HepG2 (cell line): ENCODE data around the gene ACSM5. TPM values are rescaled to one million over a fixed set of nuclear protein-coding genes. Genes with fewer than 3 reads are reported as not detected.
"Not testable (repeated sequence)": the region's sequence is repeated elsewhere in the genome, so short reads cannot be mapped to it uniquely, and the experiment has no call there.

ENCODE experiments used
- ATAC-seq: fragments of 200-7000 bp; cut with Tn5 transposase; 3 replicates; pipeline ENCODE4 v1.9.1; 2020; ENCODE audit warnings: mild to moderate bottlenecking, moderate library complexity
- BruUV-seq: library from RNA; stranded (reverse); fragments of 400-500 nt; replicated peaks from 2 replicates; lab custom pipeline; 2021; lab: Mats Ljungman, UMichigan
- CTCF ChIA-PET: fragments of 300-600 bp; formaldehyde crosslinking; extraction: SDS; loops from one replicate; lab custom pipeline; 2021; ENCODE audit warnings: low total read pairs, inconsistent platforms, low intra/inter-chr PET ratio; lab: Yijun Ruan, JAX
- POLR2A ChIA-PET: fragments of 350-600 bp; sonication (Branson Sonifier 250); formaldehyde crosslinking; loops from one replicate; lab custom pipeline; 2020; ENCODE audit warnings: antibody characterized with exemption, inconsistent platforms; lab: Yijun Ruan, JAX
- DNase-seq: peaks from one replicate; pipeline ENCODE4 v3.0.0-alpha.2; 2015; ENCODE audit warnings: low spot score
- FAIRE-seq: peaks from 3 replicates; lab custom pipeline; 2011; peaks lifted over from hg19 to GRCh38; lab: Jason Lieb, UNC
- H2AFZ ChIP-seq: one replicate; pipeline ENCODE4 v1.6.1; 2011; ENCODE audit warnings: low read length, inconsistent platforms
- H3K27ac ChIP-seq: fragments of 300-600 bp; 3 replicates; pipeline ENCODE4 v1.8.0; 2011; ENCODE audit warnings: mixed run types, mild to moderate bottlenecking, mixed read lengths, low read length, inconsistent platforms; ENCODE audit not compliant: insufficient read depth; ENCODE audit errors: extremely low read length
- H3K27me3 ChIP-seq, 2 experiments: fragments of 200-600 bp in 1 of 2; 2 replicates in 1 of 2; 3 replicates in 1 of 2; pipeline versions ENCODE4 v1.6.0 to v1.8.0; 2011; ENCODE audit warnings: low read length in 2 of 2, mild to moderate bottlenecking in 2 of 2, moderate library complexity in 2 of 2, inconsistent platforms in 1 of 2; ENCODE audit not compliant: insufficient read depth in 2 of 2, control insufficient read depth in 1 of 2
- H3K36me3 ChIP-seq, 2 experiments: fragments of 200-600 bp in 1 of 2; replicated peaks in 1 of 2; 2 replicates in 1 of 2; 3 replicates in 1 of 2; pipeline versions ENCODE4 v1.5.1 to v1.8.0; 2011; ENCODE audit warnings: low read length in 2 of 2, inconsistent platforms in 1 of 2; ENCODE audit not compliant: insufficient read depth in 2 of 2, control insufficient read depth in 1 of 2
- H3K4me1 ChIP-seq: 2 replicates; pipeline ENCODE4 v1.5.1; 2012; ENCODE audit warnings: low read length, inconsistent platforms; ENCODE audit not compliant: insufficient read depth
- H3K4me2 ChIP-seq: 2 replicates; pipeline ENCODE4 v1.6.0; 2011; ENCODE audit warnings: low read depth, low read length, inconsistent platforms
- H3K4me3 ChIP-seq, 3 experiments: fragments of 200-600 bp in 1 of 3; sonication (generic), shearing (Covaris generic) in 1 of 3; replicated peaks in 1 of 3; 2 replicates each; pipeline ENCODE4 v1.5.1; 2011 to 2016; ENCODE audit warnings: low read length in 3 of 3, inconsistent platforms in 2 of 3, low read depth in 2 of 3, mild to moderate bottlenecking in 2 of 3, control low read depth in 1 of 3, mixed read lengths in 1 of 3; ENCODE audit not compliant: insufficient read depth in 1 of 3
- H3K79me2 ChIP-seq: one replicate; pipeline ENCODE4 v1.6.1; 2011; ENCODE audit warnings: low read length, inconsistent platforms; ENCODE audit not compliant: insufficient read depth
- H3K9ac ChIP-seq: 2 replicates; pipeline ENCODE4 v1.6.0; 2011; ENCODE audit warnings: mild to moderate bottlenecking, low read depth, low read length, inconsistent platforms; ENCODE audit not compliant: insufficient read depth
- H3K9me3 ChIP-seq: 2 replicates; pipeline ENCODE4 v1.5.1; 2012; ENCODE audit warnings: mild to moderate bottlenecking, low read length
- H4K20me1 ChIP-seq: 2 replicates; pipeline ENCODE4 v1.6.0; 2011; ENCODE audit warnings: inconsistent platforms, mild to moderate bottlenecking, low read length, moderate library complexity; ENCODE audit not compliant: insufficient read depth
- GATAD2A ChIP-seq: IDR thresholded peaks from 2 replicates; pipeline ENCODE4 v1.6.1; 2016
- MED1 ChIP-seq: sonication (generic); formaldehyde crosslinking; IDR thresholded peaks from 2 replicates; pipeline ENCODE4 v1.4.0; 2020; ENCODE audit warnings: missing genetic modification reagents
- RARA ChIP-seq: IDR thresholded peaks from 2 replicates; pipeline ENCODE4 v1.6.1; 2016; ENCODE audit warnings: missing genetic modification reagents, missing compliant biosample characterization
- RXRB ChIP-seq: IDR thresholded peaks from 2 replicates; pipeline ENCODE4 v1.6.1; 2016; ENCODE audit warnings: borderline replicate concordance, missing genetic modification reagents, missing compliant biosample characterization
- ZNF331 ChIP-seq: sonication (generic); formaldehyde crosslinking; IDR thresholded peaks from 2 replicates; pipeline ENCODE4 v1.4.0; 2020; ENCODE audit warnings: missing genetic modification reagents
- WGBS: methylation state at CpG from one replicate; pipeline ENCODE4 v1.1.6; 2017; ENCODE audit warnings: low lambda C conversion rate; 5-methylcytosine and 5-hydroxymethylcytosine counted together
- in situ Hi-C: cut with HindIII; loops from 2 replicates; pipeline ENCODE4 v1.10.0; 2017; ENCODE audit warnings: low pct_unique_long_range_greater_than_20kb; ENCODE audit not compliant: extremely low pct_ligation_motif_present
- intact Hi-C: fragments of 100-400 bp; cut with micrococcal nuclease; formaldehyde crosslinking; loops from one replicate; pipeline ENCODE4 v1.10.0; 2022; ENCODE audit not compliant: unreplicated experiment
- polyA plus RNA-seq, 8 experiments: library from polyadenylated mRNA; depleted of rRNA in 3 of 8; stranded (reverse) in 7 of 8; unstranded in 1 of 8; fragments of >200 nt; fragmentation: Illumina TruSeq in 4 of 8; extraction: Trizol in 4 of 8; gene quantifications; 2 replicates each; pipeline versions ENCODE4 v1.2.1 to v1.2.3, GENCODE V29; 2011 to 2016; ENCODE audit warnings: low read depth in 4 of 8, missing spikeins in 1 of 8, mixed read lengths in 1 of 8; ENCODE audit not compliant: insufficient read depth in 1 of 8
- total RNA-seq, 5 experiments: library from RNA; depleted of rRNA; stranded (reverse); fragments of >200 nt; fragmentation: Illumina TruSeq; extraction: Trizol; gene quantifications; 2 replicates each; pipeline ENCODE4 v1.2.3, GENCODE V29; 2016; ENCODE audit warnings: low read depth in 1 of 5
- TF ChIP-seq, protein P1 (sequence below): IDR thresholded peaks from 2 replicates; pipeline ENCODE4 v1.6.1; 2016; ENCODE audit warnings: missing compliant biosample characterization, missing genetic modification reagents, borderline replicate concordance
- TF ChIP-seq, protein P2 (sequence below): sonication (generic); formaldehyde crosslinking; IDR thresholded peaks from 2 replicates; pipeline ENCODE4 v1.4.0; 2020; ENCODE audit warnings: missing genetic modification reagents, borderline replicate concordance

The ACSM5 gene
- total and polyA plus RNA-seq, 2 of the 13 experiments (the other 11 are each of a cell fraction or from before 2014, with no cell fraction given) = 9.1 to 15.0 TPM

DNA sequence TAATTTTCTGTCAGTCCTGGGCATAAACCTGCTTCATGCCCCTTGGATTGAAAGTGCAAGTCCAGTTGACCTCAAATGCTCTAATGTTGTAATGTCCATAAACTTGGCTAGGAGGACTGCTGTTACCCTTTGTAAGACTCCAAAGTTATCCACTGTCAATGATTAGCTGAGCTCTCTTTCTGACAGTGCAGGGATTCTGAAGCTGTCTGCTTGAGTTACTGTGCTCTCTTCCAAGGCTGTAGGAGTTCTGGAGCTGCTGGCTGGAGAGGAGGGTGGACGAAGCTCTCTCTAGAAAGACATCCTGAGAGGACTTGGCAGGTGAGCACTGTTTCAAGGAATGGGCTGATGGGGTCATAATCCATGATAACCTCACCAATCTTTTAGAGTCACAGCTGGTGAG lies 42.0 kb downstream of the ACSM5 start, which contains the start of gene ACSM2A:
Gene ACSM2A (plus strand): TSS at position 158 of the 400 bp plus-strand sequence. CDS start 8,594 bp downstream, outside the sequence.
- TF ChIP-seq RARA (0 out of 2 replicates have a peak, but pooled peaks have one; percentile 10), ZNF331 (CRISPR knock-in tag) (0 out of 2 replicates have a peak, but pooled peaks have one; percentile 27), GATAD2A (CRISPR knock-in tag) (peak; percentile 41; the same call in 1 of the 2 replicates), MED1 (CRISPR knock-in tag) (peak; percentile 30; the same call in 1 of the 2 replicates), RXRB (CRISPR knock-in tag) (peak; percentile 62)
- TF ChIP-seq, protein P1, sequence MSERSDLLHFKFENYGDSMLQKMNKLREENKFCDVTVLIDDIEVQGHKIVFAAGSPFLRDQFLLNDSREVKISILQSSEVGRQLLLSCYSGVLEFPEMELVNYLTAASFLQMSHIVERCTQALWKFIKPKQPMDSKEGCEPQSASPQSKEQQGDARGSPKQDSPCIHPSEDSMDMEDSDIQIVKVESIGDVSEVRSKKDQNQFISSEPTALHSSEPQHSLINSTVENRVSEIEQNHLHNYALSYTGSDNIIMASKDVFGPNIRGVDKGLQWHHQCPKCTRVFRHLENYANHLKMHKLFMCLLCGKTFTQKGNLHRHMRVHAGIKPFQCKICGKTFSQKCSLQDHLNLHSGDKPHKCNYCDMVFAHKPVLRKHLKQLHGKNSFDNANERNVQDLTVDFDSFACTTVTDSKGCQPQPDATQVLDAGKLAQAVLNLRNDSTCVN = peak; percentile 62; the same call in 1 of the 2 replicates
- TF ChIP-seq, protein P2, sequence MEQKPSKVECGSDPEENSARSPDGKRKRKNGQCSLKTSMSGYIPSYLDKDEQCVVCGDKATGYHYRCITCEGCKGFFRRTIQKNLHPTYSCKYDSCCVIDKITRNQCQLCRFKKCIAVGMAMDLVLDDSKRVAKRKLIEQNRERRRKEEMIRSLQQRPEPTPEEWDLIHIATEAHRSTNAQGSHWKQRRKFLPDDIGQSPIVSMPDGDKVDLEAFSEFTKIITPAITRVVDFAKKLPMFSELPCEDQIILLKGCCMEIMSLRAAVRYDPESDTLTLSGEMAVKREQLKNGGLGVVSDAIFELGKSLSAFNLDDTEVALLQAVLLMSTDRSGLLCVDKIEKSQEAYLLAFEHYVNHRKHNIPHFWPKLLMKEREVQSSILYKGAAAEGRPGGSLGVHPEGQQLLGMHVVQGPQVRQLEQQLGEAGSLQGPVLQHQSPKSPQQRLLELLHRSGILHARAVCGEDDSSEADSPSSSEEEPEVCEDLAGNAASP = peak; percentile 82; the same call in 1 of the 2 replicates
- H3K27me3 ChIP-seq, H3K36me3 ChIP-seq, H3K9me3 ChIP-seq, in situ Hi-C loops, H2AFZ ChIP-seq, H3K4me3 ChIP-seq, POLR2A ChIA-PET, intact Hi-C loops, BruUV-seq, CTCF ChIA-PET, H3K79me2 ChIP-seq, H4K20me1 ChIP-seq: not testable (repeated sequence)
- DNase-seq = peak; percentile 37
- Histone ChIP-seq H3K4me1 (peaks cover 11% of the 10 kb centered on the region), H3K4me2 (peak within 1 kb of the TSS; percentile 67), H3K9ac (peak within 1 kb of the TSS; percentile 22; the same call in 1 of the 2 replicates), H3K27ac (peak within 1 kb of the TSS; percentile 46)
- no CpG with 5 or more reads among the region's 1 CpG for WGBS
- peak; percentile 86 for FAIRE-seq
- ATAC-seq = peak; percentile 84
